Mucosa of descending colon (tissue), 3 donors: ENCODE results near the gene LATS1. TPM values are rescaled to one million over a fixed set of nuclear protein-coding genes. Genes with fewer than 3 reads are reported as not detected.

ENCODE experiments used
- ATAC-seq: fragments of 200-7000 bp; cut with Tn5 transposase; one replicate; pipeline ENCODE4 v1.9.1; 2020; ENCODE audit warnings: mild to moderate bottlenecking, moderate library complexity
- DNase-seq, 3 donors: peaks; one replicate each; pipeline ENCODE4 v3.0.0-alpha.2; 2020
- H3K36me3 ChIP-seq: fragments of 200-600 bp; one replicate; pipeline ENCODE4 v1.8.0; 2021; ENCODE audit warnings: low read depth, mild to moderate bottlenecking
- H3K4me1 ChIP-seq: fragments of 200-600 bp; one replicate; pipeline ENCODE4 v1.8.0; 2021; ENCODE audit warnings: low read depth, mild to moderate bottlenecking
- H3K4me3 ChIP-seq: fragments of 200-600 bp; one replicate; pipeline ENCODE4 v1.8.0; 2021; ENCODE audit warnings: mild to moderate bottlenecking
- H3K9me3 ChIP-seq: fragments of 200-600 bp; one replicate; pipeline ENCODE4 v1.8.0; 2021; ENCODE audit warnings: mild to moderate bottlenecking
- CTCF ChIP-seq: fragments of 200-600 bp; IDR thresholded peaks from one replicate; pipeline ENCODE4 v1.8.0; 2022; ENCODE audit warnings: antibody characterized with exemption, mild to moderate bottlenecking
- intact Hi-C, 2 donors: fragments of 100-400 bp; cut with DNase I in 1 of 2; cut with micrococcal nuclease in 1 of 2; formaldehyde crosslinking; loops; one replicate each; pipeline versions ENCODE4 v1.11.0 to v1.11.1; 2022; cut with DNase I, micrococcal nuclease
- total RNA-seq, 3 donors: library from RNA; stranded (reverse); fragmentation: NEBNext Ultra II Directional in 2 of 3; extraction: Animal tissue kit (Norgen Biotek cat#: 25700) in 2 of 3; gene quantifications; one replicate each; pipeline versions ENCODE4 v1.2.1 to v1.2.4, GENCODE V29; 2021 to 2023
- donor health status: DM: no; HTN: no; CAD: no; lungs with moderate emphysema.
- donor health status: DM: no; HTN: no; CAD: no.
- donor health status: DM: no; HTN: yes; CAD: no.

The LATS1 gene
- total RNA-seq, 3 donors from 2014 or later, result 23.2 to 39.0 (median 23.3) TPM

- Histone ChIP-seq H3K4me3 (no peak overlapping the region), H3K4me1 (peaks cover 10% of the 10 kb centered on the region), H3K9me3 (no peaks in the 10 kb centered on the region), H3K36me3 (no peaks in the 10 kb centered on the region)
- ATAC-seq (no peak), DNase-seq (no peak)
- no peak for TF ChIP-seq CTCF
- intact Hi-C loops, result no loop called here
Measured at GRCh38 chr6:149714442-149714841, 3.5 kb downstream of the LATS1 start.

- no peak for TF ChIP-seq CTCF
- Histone ChIP-seq H3K36me3 (no peaks in the 10 kb centered on the region), H3K4me3 (no peak overlapping the region), H3K9me3 (no peaks in the 10 kb centered on the region), H3K4me1 (peaks cover 10% of the 10 kb centered on the region)
- ATAC-seq, result no peak
- intact Hi-C loops, result no loop called here
- no peak for DNase-seq
Measured at GRCh38 chr6:149711711-149712110, 6.2 kb downstream of the LATS1 start.

GRCh38 chr6:149701714-149702113, 16.2 kb downstream of the LATS1 start:
- no peak for ATAC-seq
- no peaks in the 10 kb centered on the region for H3K4me1 ChIP-seq
- H3K36me3 ChIP-seq, result no peaks in the 10 kb centered on the region
- no peak overlapping the region for H3K4me3 ChIP-seq
- TF ChIP-seq CTCF, result no peak
- H3K9me3 ChIP-seq, result no peaks in the 10 kb centered on the region
- DNase-seq, result no peak
- intact Hi-C loops, result no loop called here

GRCh38 chr6:149699150-149699549, 18.8 kb downstream of the LATS1 start:
- H3K4me3 ChIP-seq, result no peak overlapping the region
- no peak for ATAC-seq
- H3K4me1 ChIP-seq, result no peaks in the 10 kb centered on the region
- DNase-seq, result no peak
- intact Hi-C loops, result no loop called here
- no peak for TF ChIP-seq CTCF
- H3K9me3 ChIP-seq, result no peaks in the 10 kb centered on the region
- no peaks in the 10 kb centered on the region for H3K36me3 ChIP-seq

- ATAC-seq (no peak), DNase-seq (no peak)
- intact Hi-C loops, result no loop called here
- no peaks in the 10 kb centered on the region for H3K4me1 ChIP-seq
- no peak overlapping the region for H3K4me3 ChIP-seq
- H3K9me3 ChIP-seq, result no peaks in the 10 kb centered on the region
- no peak for TF ChIP-seq CTCF
- no peaks in the 10 kb centered on the region for H3K36me3 ChIP-seq
Measured at GRCh38 chr6:149698175-149698574, 19.7 kb downstream of the LATS1 start.

GRCh38 chr6:149696901-149697300, 21.0 kb downstream of the LATS1 start:
- ATAC-seq (no peak), DNase-seq (no peak)
- intact Hi-C loops, result no loop called here
- Histone ChIP-seq H3K4me3 (no peak overlapping the region), H3K4me1 (no peaks in the 10 kb centered on the region), H3K36me3 (no peaks in the 10 kb centered on the region), H3K9me3 (no peaks in the 10 kb centered on the region)
- no peak for TF ChIP-seq CTCF
